ENCODE data around the gene LAMA1. TPM values are rescaled to one million over a fixed set of nuclear protein-coding genes. Genes with fewer than 3 reads are reported as not detected.
"Not testable (repeated sequence)": the region's sequence is repeated elsewhere in the genome, so short reads cannot be mapped to it uniquely, and the experiment has no call there.

Gene LAMA1
- total RNA-seq, 4 donors from 2014 or later: 0.17 to 1.7 (median 0.61) TPM

- WGBS, 2 donors: 79 to 83% methylated on average over 8 of the region's 8 CpGs
- DNase-seq (ENCODE audit: low spot score in 2 of 2): peak in 1 of 2 donors; percentile 49
- H3K4me3 ChIP-seq (ENCODE audit: low read depth, poor library complexity, severe bottlenecking): no peak overlapping the region
- TF ChIP-seq POLR2A (IDR thresholded peaks at IDR 0.05) (no peak), CTCF (IDR thresholded peaks at IDR 0.05) (no peak)
- intact Hi-C loops (cut with DNase I; ENCODE audit: low total_unique reads): loop anchor here (5.0 kb wide), 1 partner anchor 1289 kb away; no protein-coding TSS in a partner anchor
Measured at GRCh38 chr18:7155887-7156286, 38.3 kb upstream of the LAMA1 start.

- DNase-seq (ENCODE audit: low spot score in 2 of 2): peak in 1 of 2 donors; percentile 83
- TF ChIP-seq POLR2A (IDR thresholded peaks at IDR 0.05): no peak
- TF ChIP-seq CTCF (IDR thresholded peaks at IDR 0.05): no peak
- intact Hi-C loops (cut with DNase I; ENCODE audit: low total_unique reads): loop anchor here (5.0 kb wide), 1 partner anchor 1288 kb away; no protein-coding TSS in a partner anchor
- no peak overlapping the region for H3K4me3 ChIP-seq (ENCODE audit: low read depth, poor library complexity, severe bottlenecking)
- WGBS, 2 donors: 95 to 97% methylated on average over 5 of the region's 5 CpGs
Measured at GRCh38 chr18:7155092-7155491, 37.5 kb upstream of the LAMA1 start.

- WGBS, 2 donors: 59 to 79% methylated on average over 1 of the region's 1 CpG
- no peak for DNase-seq (ENCODE audit: low spot score in 2 of 2)
- intact Hi-C loops (cut with DNase I; ENCODE audit: low total_unique reads): no loop called here
- TF ChIP-seq POLR2A (IDR thresholded peaks at IDR 0.05): no peak
- TF ChIP-seq CTCF (IDR thresholded peaks at IDR 0.05): no peak
- H3K4me3 ChIP-seq (ENCODE audit: low read depth, poor library complexity, severe bottlenecking): no peak overlapping the region
Measured at GRCh38 chr18:7152440-7152839, 34.8 kb upstream of the LAMA1 start.

GRCh38 chr18:7147399-7147798 lies 29.8 kb upstream of the LAMA1 start:
- no peak for TF ChIP-seq POLR2A (IDR thresholded peaks at IDR 0.05)
- no peak for TF ChIP-seq CTCF (IDR thresholded peaks at IDR 0.05)
- no peak for DNase-seq (ENCODE audit: low spot score in 2 of 2)
- no peak overlapping the region for H3K4me3 ChIP-seq (ENCODE audit: low read depth, poor library complexity, severe bottlenecking)
- WGBS, 2 donors: 80 to 89% methylated on average over 7 of the region's 7 CpGs
- intact Hi-C loops (cut with DNase I; ENCODE audit: low total_unique reads): no loop called here

- H3K4me3 ChIP-seq (ENCODE audit: low read depth, poor library complexity, severe bottlenecking): no peak overlapping the region
- intact Hi-C loops (cut with DNase I; ENCODE audit: low total_unique reads): no loop called here
- TF ChIP-seq POLR2A (IDR thresholded peaks at IDR 0.05) (no peak), CTCF (IDR thresholded peaks at IDR 0.05) (no peak)
- WGBS, 2 donors: 71 to 89% methylated on average over 1 of the region's 1 CpG
- no peak for DNase-seq (ENCODE audit: low spot score in 2 of 2)
Measured at GRCh38 chr18:7146067-7146466, 28.5 kb upstream of the LAMA1 start.

GRCh38 chr18:7144921-7145320 lies 27.3 kb upstream of the LAMA1 start:
- intact Hi-C loops (cut with DNase I; ENCODE audit: low total_unique reads); DNase-seq (ENCODE audit: low spot score in 2 of 2); H3K4me3 ChIP-seq (ENCODE audit: low read depth, poor library complexity, severe bottlenecking): not testable (repeated sequence)
- 93 to 95% methylated on average over 12 of the region's 12 CpGs for WGBS, 2 donors
